Sigmoid colon (tissue), 7 donors: Measurements from ENCODE around the gene SMIM20. TPM values are rescaled to one million over a fixed set of nuclear protein-coding genes. Genes with fewer than 3 reads are reported as not detected.

Source experiments
- DNase-seq: peaks from one replicate; pipeline ENCODE4 v3.0.0-alpha.2; 2019
- H3K27ac ChIP-seq, 4 donors: fragments of 200-600 bp; sonication (generic); one replicate each; pipeline ENCODE4 v1.5.1; 2016 to 2019; ENCODE audit warnings: mild to moderate bottlenecking in 1 of 4
- H3K27me3 ChIP-seq, 3 donors: fragments of 200-600 bp; sonication (generic); one replicate each; pipeline ENCODE4 v1.5.1; 2019; ENCODE audit warnings: mild to moderate bottlenecking in 1 of 3
- H3K36me3 ChIP-seq, 4 donors: fragments of 200-600 bp; sonication (generic); one replicate each; pipeline ENCODE4 v1.5.1; 2016 to 2019
- H3K4me1 ChIP-seq, 4 donors: fragments of 200-600 bp; sonication (generic); one replicate each; pipeline ENCODE4 v1.5.1; 2017 to 2019
- H3K4me3 ChIP-seq, 4 donors: fragments of 200-600 bp; sonication (generic); one replicate each; pipeline ENCODE4 v1.5.1; 2017 to 2019; ENCODE audit warnings: mild to moderate bottlenecking in 2 of 4, moderate library complexity in 1 of 4
- H3K9me3 ChIP-seq, 4 donors: fragments of 200-600 bp in 3 of 4; sonication (generic) in 3 of 4; one replicate each; pipeline versions ENCODE4 v1.5.1 to v1.6.1; 2013 to 2019
- EP300 ChIP-seq, 4 donors: sonication (generic); formaldehyde crosslinking; IDR thresholded peaks; one replicate each; pipeline ENCODE4 v1.6.1; 2017; ENCODE audit warnings: antibody characterized with exemption in 4 of 4
- POLR2A ChIP-seq, 2 donors: fragments of 450-650 bp; IDR thresholded peaks; one replicate each; pipeline ENCODE4 v1.6.1; 2016; ENCODE audit warnings: antibody characterized with exemption in 2 of 2, mild to moderate bottlenecking in 2 of 2, moderate library complexity in 2 of 2
- POLR2AphosphoS5 ChIP-seq, 4 donors: sonication (generic); formaldehyde crosslinking; IDR thresholded peaks; one replicate each; pipeline ENCODE4 v1.6.1; 2017; ENCODE audit warnings: antibody characterized with exemption in 4 of 4
- WGBS, 2 donors: extraction: QIAGEN DNeasy Blood & Tissue Kit; methylation state at CpG; one replicate each; pipeline ENCODE4 v1.1.7; 2013; 5-methylcytosine and 5-hydroxymethylcytosine counted together
- intact Hi-C: fragments of 100-400 bp; cut with DNase I; formaldehyde crosslinking; loops from one replicate; pipeline ENCODE4 v1.15.1; 2023
- polyA plus RNA-seq, 3 donors: library from polyadenylated mRNA; stranded (reverse); fragments of 200-250 nt; gene quantifications; one replicate each; pipeline ENCODE4 v1.2.3, GENCODE V29; 2013
- total RNA-seq, 4 donors: library from RNA; depleted of rRNA; stranded (reverse); fragments of >200 nt; gene quantifications; one replicate each; pipeline ENCODE4 v1.1.0, GENCODE V29; 2016
- TF ChIP-seq, protein P1 (sequence below), 4 experiments: fragments of 450-650 bp in 3 of 4; fragments of 200-600 bp in 1 of 4; IDR thresholded peaks; one replicate each; pipeline ENCODE4 v1.5.1; 2016 to 2019; ENCODE audit warnings: antibody characterized with exemption in 4 of 4, mild to moderate bottlenecking in 3 of 4, moderate library complexity in 2 of 4
- donor health status: healthy with polysubstance abuse.
- donor health status: Bipolar disorder and iron deficiency.
- donor health status: healthy.

The SMIM20 gene
- total and polyA plus RNA-seq, 7 donors = 33.8 to 99.1 (median 45.4) TPM

DNA sequence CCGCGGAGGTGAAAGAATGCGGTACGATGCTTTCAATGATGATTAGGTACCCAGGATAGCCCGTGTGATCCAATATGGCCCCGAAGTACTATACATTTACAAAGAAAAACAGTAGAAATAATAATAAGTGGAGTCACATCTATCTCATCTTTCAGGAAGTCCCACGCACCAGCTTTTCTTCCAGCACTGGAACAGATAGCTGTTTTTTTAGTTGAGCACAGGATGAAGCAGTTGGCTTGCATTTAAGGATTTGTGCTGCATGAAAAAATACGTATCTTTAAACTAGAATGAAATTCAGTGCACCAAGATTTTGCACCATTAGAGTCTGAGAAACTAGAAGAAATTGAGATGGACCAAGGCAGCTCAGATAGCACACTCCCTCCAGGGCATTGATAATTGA, 44.1 kb downstream of the SMIM20 start:
- no peaks in the 10 kb centered on the region for H3K9me3 ChIP-seq
- WGBS, 2 donors = 89 to 94% methylated on average over 8 of the region's 8 CpGs
- no peaks in the 10 kb centered on the region for H3K36me3 ChIP-seq
- no peaks in the 10 kb centered on the region for H3K4me1 ChIP-seq
- H3K27me3 ChIP-seq = no peaks in the 10 kb centered on the region
- no peak for DNase-seq
- no peak overlapping the region for H3K4me3 ChIP-seq
- intact Hi-C loops = no loop called here
- H3K27ac ChIP-seq = no peak overlapping the region
- no peak for TF ChIP-seq POLR2A (IDR thresholded peaks at IDR 0.05)
- no peak for TF ChIP-seq EP300 (IDR thresholded peaks at IDR 0.05)
- TF ChIP-seq, protein P1, sequence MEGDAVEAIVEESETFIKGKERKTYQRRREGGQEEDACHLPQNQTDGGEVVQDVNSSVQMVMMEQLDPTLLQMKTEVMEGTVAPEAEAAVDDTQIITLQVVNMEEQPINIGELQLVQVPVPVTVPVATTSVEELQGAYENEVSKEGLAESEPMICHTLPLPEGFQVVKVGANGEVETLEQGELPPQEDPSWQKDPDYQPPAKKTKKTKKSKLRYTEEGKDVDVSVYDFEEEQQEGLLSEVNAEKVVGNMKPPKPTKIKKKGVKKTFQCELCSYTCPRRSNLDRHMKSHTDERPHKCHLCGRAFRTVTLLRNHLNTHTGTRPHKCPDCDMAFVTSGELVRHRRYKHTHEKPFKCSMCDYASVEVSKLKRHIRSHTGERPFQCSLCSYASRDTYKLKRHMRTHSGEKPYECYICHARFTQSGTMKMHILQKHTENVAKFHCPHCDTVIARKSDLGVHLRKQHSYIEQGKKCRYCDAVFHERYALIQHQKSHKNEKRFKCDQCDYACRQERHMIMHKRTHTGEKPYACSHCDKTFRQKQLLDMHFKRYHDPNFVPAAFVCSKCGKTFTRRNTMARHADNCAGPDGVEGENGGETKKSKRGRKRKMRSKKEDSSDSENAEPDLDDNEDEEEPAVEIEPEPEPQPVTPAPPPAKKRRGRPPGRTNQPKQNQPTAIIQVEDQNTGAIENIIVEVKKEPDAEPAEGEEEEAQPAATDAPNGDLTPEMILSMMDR (IDR thresholded peaks at IDR 0.05) = no peak
- no peak for TF ChIP-seq POLR2AphosphoS5 (IDR thresholded peaks at IDR 0.05)

DNA sequence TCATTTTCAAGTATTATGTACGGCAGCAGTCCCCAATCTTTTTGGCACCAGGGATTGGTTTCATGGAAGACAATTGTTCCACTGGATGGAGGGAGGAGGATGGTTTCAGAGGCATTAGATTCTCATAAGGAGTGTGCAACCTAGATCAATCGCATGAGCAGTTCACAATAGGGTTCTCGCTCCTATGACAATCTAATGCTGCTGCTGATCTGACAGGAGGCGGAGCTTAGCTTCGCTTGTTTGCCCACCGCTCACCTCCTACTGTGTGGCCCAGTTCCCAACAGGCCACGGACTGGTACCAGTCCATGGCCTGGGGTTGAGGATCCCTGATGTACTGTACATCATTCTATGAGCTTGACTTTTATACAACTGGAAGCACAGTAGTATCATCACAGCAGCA, 48.4 kb downstream of the SMIM20 start:
- no peak for DNase-seq
- H3K27ac ChIP-seq = no peak overlapping the region
- 95% methylated on average over 7 of the region's 7 CpGs for WGBS, 2 donors
- H3K4me1 ChIP-seq = peaks cover 0 to 7% (median 0%) of the 10 kb centered on the region in 4 donors
- no peaks in the 10 kb centered on the region for H3K9me3 ChIP-seq
- H3K36me3 ChIP-seq = no peaks in the 10 kb centered on the region
- TF ChIP-seq, protein P1 (IDR thresholded peaks at IDR 0.05) = no peak
- TF ChIP-seq POLR2AphosphoS5 (IDR thresholded peaks at IDR 0.05) (no peak), POLR2A (IDR thresholded peaks at IDR 0.05) (no peak), EP300 (IDR thresholded peaks at IDR 0.05) (no peak)
- no peak overlapping the region for H3K4me3 ChIP-seq
- H3K27me3 ChIP-seq = no peaks in the 10 kb centered on the region
- intact Hi-C loops = no loop called here

DNA sequence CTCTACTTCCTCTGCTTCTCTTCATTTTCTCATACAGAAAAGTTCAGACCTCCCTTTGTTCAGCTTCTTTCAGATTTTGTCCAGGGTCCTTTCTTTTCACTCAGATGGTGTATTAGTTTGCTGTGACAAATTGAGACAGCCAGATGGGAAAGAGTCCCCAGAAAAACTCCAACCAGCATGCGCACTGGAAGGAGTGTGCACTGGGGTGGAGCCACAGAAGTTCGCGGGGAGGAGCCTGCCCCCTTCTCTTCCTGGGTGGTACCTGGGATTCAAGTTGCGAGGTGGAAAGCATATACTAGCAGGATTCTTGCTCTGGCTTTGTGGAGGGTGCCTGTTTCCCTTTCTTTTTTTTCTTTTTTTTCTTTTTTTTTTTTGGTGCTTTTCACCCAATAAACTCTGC, 51.6 kb downstream of the SMIM20 start:
- H3K4me3 ChIP-seq = no peak overlapping the region
- no peaks in the 10 kb centered on the region for H3K9me3 ChIP-seq
- intact Hi-C loops = no loop called here
- TF ChIP-seq POLR2AphosphoS5 (IDR thresholded peaks at IDR 0.05) (no peak), POLR2A (IDR thresholded peaks at IDR 0.05) (no peak), EP300 (IDR thresholded peaks at IDR 0.05) (no peak)
- TF ChIP-seq, protein P1 (IDR thresholded peaks at IDR 0.05) = no peak
- no peaks in the 10 kb centered on the region for H3K27me3 ChIP-seq
- no peak for DNase-seq
- WGBS, 2 donors = 89 to 96% methylated on average over 4 of the region's 4 CpGs
- H3K4me1 ChIP-seq = peaks cover 0 to 14% (median 0%) of the 10 kb centered on the region in 4 donors
- no peaks in the 10 kb centered on the region for H3K36me3 ChIP-seq
- no peak overlapping the region for H3K27ac ChIP-seq

DNA sequence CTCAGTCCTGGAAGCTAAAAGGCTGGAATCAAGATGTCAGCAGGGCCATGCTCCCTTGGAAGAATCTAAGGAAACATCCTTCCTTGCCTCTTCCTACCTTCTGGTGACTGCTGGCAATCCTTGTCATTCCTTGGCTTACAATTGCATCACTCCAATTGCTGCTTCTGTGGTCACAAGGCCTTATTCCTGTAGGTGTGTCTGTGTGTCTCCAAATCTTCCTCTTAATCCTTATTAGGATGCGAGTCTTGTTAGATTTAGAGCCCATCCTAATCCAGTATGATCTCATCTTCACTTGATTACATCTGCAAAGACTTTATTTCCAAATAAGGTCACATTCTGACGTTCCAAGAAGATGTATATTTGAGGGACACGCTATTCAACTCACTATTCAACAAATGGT, 52.2 kb downstream of the SMIM20 start:
- intact Hi-C loops = no loop called here
- WGBS, 2 donors = 84 to 88% methylated on average over 3 of the region's 3 CpGs
- Histone ChIP-seq H3K27me3 (no peaks in the 10 kb centered on the region), H3K4me3 (no peak overlapping the region), H3K9me3 (no peaks in the 10 kb centered on the region), H3K4me1 (peaks cover 0 to 14% (median 0%) of the 10 kb centered on the region in 4 donors), H3K27ac (no peak overlapping the region), H3K36me3 (no peaks in the 10 kb centered on the region)
- no peak for DNase-seq
- TF ChIP-seq EP300 (IDR thresholded peaks at IDR 0.05) = no peak
- TF ChIP-seq POLR2AphosphoS5 (IDR thresholded peaks at IDR 0.05) = no peak
- no peak for TF ChIP-seq POLR2A (IDR thresholded peaks at IDR 0.05)
- TF ChIP-seq, protein P1 (IDR thresholded peaks at IDR 0.05) = no peak
